Measurements from ENCODE around the gene EPS15.

EPS15 gene

DNA sequence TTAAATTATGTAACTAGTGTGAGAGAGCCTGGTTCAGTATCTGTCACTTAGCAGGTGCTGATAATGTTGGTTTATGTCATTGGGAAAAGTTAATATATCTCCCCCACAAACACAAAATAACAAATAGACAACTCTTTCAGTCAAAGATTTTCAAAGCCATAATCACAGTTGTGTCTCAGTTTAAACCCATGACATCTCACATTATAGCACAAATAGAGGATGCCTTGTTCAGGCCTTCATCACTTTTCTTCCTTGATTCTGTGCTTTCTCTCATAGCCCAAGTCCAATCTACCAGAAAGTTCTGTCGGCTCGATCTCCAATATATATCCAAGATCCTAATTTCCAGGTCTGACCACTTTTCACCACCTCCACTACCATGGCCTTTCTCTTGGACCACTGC lies 6.2 kb upstream of the EPS15 start (continued):
- TF ChIP-seq, protein P1, sequence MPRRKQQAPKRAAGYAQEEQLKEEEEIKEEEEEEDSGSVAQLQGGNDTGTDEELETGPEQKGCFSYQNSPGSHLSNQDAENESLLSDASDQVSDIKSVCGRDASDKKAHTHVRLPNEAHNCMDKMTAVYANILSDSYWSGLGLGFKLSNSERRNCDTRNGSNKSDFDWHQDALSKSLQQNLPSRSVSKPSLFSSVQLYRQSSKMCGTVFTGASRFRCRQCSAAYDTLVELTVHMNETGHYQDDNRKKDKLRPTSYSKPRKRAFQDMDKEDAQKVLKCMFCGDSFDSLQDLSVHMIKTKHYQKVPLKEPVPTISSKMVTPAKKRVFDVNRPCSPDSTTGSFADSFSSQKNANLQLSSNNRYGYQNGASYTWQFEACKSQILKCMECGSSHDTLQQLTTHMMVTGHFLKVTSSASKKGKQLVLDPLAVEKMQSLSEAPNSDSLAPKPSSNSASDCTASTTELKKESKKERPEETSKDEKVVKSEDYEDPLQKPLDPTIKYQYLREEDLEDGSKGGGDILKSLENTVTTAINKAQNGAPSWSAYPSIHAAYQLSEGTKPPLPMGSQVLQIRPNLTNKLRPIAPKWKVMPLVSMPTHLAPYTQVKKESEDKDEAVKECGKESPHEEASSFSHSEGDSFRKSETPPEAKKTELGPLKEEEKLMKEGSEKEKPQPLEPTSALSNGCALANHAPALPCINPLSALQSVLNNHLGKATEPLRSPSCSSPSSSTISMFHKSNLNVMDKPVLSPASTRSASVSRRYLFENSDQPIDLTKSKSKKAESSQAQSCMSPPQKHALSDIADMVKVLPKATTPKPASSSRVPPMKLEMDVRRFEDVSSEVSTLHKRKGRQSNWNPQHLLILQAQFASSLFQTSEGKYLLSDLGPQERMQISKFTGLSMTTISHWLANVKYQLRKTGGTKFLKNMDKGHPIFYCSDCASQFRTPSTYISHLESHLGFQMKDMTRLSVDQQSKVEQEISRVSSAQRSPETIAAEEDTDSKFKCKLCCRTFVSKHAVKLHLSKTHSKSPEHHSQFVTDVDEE (CRISPR knock-in tag; IDR thresholded peaks at IDR 0.05): no peak
- TF ChIP-seq ARNTL (CRISPR knock-in tag; IDR thresholded peaks at IDR 0.05; ENCODE audit: borderline replicate concordance, low read depth): no peak
- TF ChIP-seq ZFP3 (CRISPR knock-in tag; IDR thresholded peaks at IDR 0.05): no peak
- no peak for TF ChIP-seq ZC3H10 (CRISPR knock-in tag; IDR thresholded peaks at IDR 0.05)

DNA sequence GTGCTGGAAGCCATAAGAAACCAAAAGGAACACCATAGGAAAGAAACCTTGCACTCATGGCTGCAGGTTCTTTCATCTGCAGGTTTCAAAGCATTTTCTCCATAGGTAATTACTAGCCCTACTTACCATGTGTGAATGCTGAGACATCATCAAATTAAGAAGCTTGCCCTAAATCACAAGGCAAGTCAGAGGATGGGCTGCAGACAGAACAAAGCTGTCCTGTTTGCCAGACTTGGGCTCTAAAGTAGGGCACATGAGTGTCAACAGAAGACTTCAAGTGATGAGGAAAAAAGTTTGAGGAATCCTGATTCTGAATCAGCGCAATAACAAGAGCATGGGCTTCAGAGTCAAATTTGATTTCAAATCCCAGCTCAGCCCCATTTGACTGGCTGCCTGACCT lies 5.8 kb upstream of the EPS15 start:
- TF ChIP-seq OSR1 (CRISPR knock-in tag; IDR thresholded peaks at IDR 0.05): no peak
- TF ChIP-seq TOX (CRISPR knock-in tag; IDR thresholded peaks at IDR 0.05; ENCODE audit: borderline replicate concordance): no peak
- TF ChIP-seq, protein P2, sequence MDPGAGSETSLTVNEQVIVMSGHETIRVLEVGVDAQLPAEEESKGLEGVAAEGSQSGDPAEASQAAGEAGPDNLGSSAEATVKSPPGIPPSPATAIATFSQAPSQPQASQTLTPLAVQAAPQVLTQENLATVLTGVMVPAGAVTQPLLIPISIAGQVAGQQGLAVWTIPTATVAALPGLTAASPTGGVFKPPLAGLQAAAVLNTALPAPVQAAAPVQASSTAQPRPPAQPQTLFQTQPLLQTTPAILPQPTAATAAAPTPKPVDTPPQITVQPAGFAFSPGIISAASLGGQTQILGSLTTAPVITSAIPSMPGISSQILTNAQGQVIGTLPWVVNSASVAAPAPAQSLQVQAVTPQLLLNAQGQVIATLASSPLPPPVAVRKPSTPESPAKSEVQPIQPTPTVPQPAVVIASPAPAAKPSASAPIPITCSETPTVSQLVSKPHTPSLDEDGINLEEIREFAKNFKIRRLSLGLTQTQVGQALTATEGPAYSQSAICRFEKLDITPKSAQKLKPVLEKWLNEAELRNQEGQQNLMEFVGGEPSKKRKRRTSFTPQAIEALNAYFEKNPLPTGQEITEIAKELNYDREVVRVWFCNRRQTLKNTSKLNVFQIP (CRISPR knock-in tag; IDR thresholded peaks at IDR 0.05; ENCODE audit: borderline replicate concordance, low read depth): no peak
- TF ChIP-seq, protein P3, sequence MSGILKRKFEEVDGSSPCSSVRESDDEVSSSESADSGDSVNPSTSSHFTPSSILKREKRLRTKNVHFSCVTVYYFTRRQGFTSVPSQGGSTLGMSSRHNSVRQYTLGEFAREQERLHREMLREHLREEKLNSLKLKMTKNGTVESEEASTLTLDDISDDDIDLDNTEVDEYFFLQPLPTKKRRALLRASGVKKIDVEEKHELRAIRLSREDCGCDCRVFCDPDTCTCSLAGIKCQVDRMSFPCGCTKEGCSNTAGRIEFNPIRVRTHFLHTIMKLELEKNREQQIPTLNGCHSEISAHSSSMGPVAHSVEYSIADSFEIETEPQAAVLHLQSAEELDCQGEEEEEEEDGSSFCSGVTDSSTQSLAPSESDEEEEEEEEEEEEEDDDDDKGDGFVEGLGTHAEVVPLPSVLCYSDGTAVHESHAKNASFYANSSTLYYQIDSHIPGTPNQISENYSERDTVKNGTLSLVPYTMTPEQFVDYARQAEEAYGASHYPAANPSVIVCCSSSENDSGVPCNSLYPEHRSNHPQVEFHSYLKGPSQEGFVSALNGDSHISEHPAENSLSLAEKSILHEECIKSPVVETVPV (CRISPR knock-in tag; IDR thresholded peaks at IDR 0.05): no peak
- no peak for TF ChIP-seq ZNF8 (CRISPR knock-in tag; IDR thresholded peaks at IDR 0.05)
- no peak for TF ChIP-seq ARNTL (CRISPR knock-in tag; IDR thresholded peaks at IDR 0.05; ENCODE audit: borderline replicate concordance, low read depth)
- TF ChIP-seq TCF4 (CRISPR knock-in tag; IDR thresholded peaks at IDR 0.05; ENCODE audit: borderline replicate concordance): no peak
- no peak for TF ChIP-seq ZFP30 (CRISPR knock-in tag; IDR thresholded peaks at IDR 0.05)
- TF ChIP-seq ZNF565 (CRISPR knock-in tag; conservative IDR thresholded peaks at IDR 0.05; ENCODE audit: low read depth): no peak
- TF ChIP-seq, protein P4, sequence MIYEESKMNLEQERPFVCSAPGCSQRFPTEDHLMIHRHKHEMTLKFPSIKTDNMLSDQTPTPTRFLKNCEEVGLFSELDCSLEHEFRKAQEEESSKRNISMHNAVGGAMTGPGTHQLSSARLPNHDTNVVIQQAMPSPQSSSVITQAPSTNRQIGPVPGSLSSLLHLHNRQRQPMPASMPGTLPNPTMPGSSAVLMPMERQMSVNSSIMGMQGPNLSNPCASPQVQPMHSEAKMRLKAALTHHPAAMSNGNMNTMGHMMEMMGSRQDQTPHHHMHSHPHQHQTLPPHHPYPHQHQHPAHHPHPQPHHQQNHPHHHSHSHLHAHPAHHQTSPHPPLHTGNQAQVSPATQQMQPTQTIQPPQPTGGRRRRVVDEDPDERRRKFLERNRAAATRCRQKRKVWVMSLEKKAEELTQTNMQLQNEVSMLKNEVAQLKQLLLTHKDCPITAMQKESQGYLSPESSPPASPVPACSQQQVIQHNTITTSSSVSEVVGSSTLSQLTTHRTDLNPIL (CRISPR knock-in tag; IDR thresholded peaks at IDR 0.05; ENCODE audit: low read depth): no peak
- TF ChIP-seq ZNF70 (CRISPR knock-in tag; IDR thresholded peaks at IDR 0.05): no peak
- ATAC-seq: no peak

DNA sequence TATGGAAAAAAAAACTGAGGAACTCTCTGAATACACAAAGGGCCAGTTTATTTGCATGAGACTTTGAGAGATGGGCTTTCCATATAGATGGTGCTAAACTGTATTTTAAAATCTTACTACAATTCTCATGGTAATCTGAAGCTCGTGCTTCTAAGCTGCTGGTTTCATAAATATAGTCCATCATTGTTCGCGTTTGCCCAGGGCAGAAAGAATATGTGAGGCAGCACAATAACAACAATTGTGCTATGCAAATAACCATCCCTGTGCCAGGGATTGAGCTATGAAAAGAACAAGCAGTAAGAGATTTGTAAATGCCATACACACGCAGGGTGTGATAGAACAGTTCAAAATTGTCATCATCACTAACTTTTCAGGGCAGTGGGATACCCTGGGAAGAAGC lies 4.9 kb upstream of the EPS15 start:
- ATAC-seq: no peak
- TF ChIP-seq, protein P3 (CRISPR knock-in tag; IDR thresholded peaks at IDR 0.05): no peak
- TF ChIP-seq TCF4 (CRISPR knock-in tag; IDR thresholded peaks at IDR 0.05; ENCODE audit: borderline replicate concordance) (no peak), GLIS3 (CRISPR knock-in tag; IDR thresholded peaks at IDR 0.05) (no peak), ZNF70 (CRISPR knock-in tag; IDR thresholded peaks at IDR 0.05) (no peak), RARB (CRISPR knock-in tag; IDR thresholded peaks at IDR 0.05) (no peak), OSR1 (CRISPR knock-in tag; IDR thresholded peaks at IDR 0.05) (no peak), PPARA (CRISPR knock-in tag; IDR thresholded peaks at IDR 0.05; ENCODE audit: borderline replicate concordance) (no peak), BACH2 (CRISPR knock-in tag; IDR thresholded peaks at IDR 0.05; ENCODE audit: borderline replicate concordance) (no peak), ZNF565 (CRISPR knock-in tag; conservative IDR thresholded peaks at IDR 0.05; ENCODE audit: low read depth) (no peak), ZNF8 (CRISPR knock-in tag; IDR thresholded peaks at IDR 0.05) (no peak), SNAI2 (CRISPR knock-in tag; IDR thresholded peaks at IDR 0.05) (no peak), TOX (CRISPR knock-in tag; IDR thresholded peaks at IDR 0.05; ENCODE audit: borderline replicate concordance) (no peak), ARNTL (CRISPR knock-in tag; IDR thresholded peaks at IDR 0.05; ENCODE audit: borderline replicate concordance, low read depth) (no peak), CSDC2 (CRISPR knock-in tag; IDR thresholded peaks at IDR 0.05) (no peak)
- TF ChIP-seq, protein P5, sequence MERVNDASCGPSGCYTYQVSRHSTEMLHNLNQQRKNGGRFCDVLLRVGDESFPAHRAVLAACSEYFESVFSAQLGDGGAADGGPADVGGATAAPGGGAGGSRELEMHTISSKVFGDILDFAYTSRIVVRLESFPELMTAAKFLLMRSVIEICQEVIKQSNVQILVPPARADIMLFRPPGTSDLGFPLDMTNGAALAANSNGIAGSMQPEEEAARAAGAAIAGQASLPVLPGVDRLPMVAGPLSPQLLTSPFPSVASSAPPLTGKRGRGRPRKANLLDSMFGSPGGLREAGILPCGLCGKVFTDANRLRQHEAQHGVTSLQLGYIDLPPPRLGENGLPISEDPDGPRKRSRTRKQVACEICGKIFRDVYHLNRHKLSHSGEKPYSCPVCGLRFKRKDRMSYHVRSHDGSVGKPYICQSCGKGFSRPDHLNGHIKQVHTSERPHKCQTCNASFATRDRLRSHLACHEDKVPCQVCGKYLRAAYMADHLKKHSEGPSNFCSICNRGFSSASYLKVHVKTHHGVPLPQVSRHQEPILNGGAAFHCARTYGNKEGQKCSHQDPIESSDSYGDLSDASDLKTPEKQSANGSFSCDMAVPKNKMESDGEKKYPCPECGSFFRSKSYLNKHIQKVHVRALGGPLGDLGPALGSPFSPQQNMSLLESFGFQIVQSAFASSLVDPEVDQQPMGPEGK (CRISPR knock-in tag; IDR thresholded peaks at IDR 0.05; ENCODE audit: borderline replicate concordance): no peak
- TF ChIP-seq, protein P4 (CRISPR knock-in tag; IDR thresholded peaks at IDR 0.05; ENCODE audit: low read depth): no peak
